D721Med (cell line): Measurements from ENCODE around the gene DPRX.

Experiments used
- DNase-seq: peaks from one replicate; pipeline ENCODE4 v3.0.0; 2011; ENCODE audit warnings: low spot score; ENCODE audit not compliant: insufficient read length
- FAIRE-seq: peaks from 2 replicates; lab custom pipeline; 2011; peaks lifted over from hg19 to GRCh38; lab: Jason Lieb, UNC
- CTCF ChIP-seq: IDR thresholded peaks from 2 replicates; pipeline ENCODE4 v1.5.1; 2012; ENCODE audit warnings: mild to moderate bottlenecking, control low read depth; ENCODE audit not compliant: insufficient read depth; ENCODE audit errors: missing control alignments

Gene DPRX

GRCh38 chr19:53624771-53625545, 6.8 kb upstream of the DPRX start:
- FAIRE-seq, result no peak
- no peak for TF ChIP-seq CTCF
- no peak for DNase-seq

- no peak for TF ChIP-seq CTCF
- DNase-seq (no peak), FAIRE-seq (no peak)
These were observed 5.3 kb upstream of the DPRX start for GRCh38 chr19:53626486-53626885.

GRCh38 chr19:53626976-53627375, 4.8 kb upstream of the DPRX start:
- no peak for FAIRE-seq
- TF ChIP-seq CTCF, result no peak
- DNase-seq, result no peak

GRCh38 chr19:53634768-53635167, 3.0 kb downstream of the DPRX start:
- FAIRE-seq (no peak), DNase-seq (no peak)
- TF ChIP-seq CTCF, result no peak

- DNase-seq (no peak), FAIRE-seq (no peak)
- TF ChIP-seq CTCF, result no peak
These were observed 7.7 kb downstream of the DPRX start for GRCh38 chr19:53639471-53639870.

- no peak for TF ChIP-seq CTCF
- FAIRE-seq (no peak), DNase-seq (no peak)
These were observed 10.7 kb downstream of the DPRX start for GRCh38 chr19:53642381-53643099.
